SK-N-SH treated with all-trans-retinoic acid at 6 μM for 48 hours (cell line): Measurements from ENCODE around the gene PGM5.

Experiments used
- BACH2 ChIP-seq: fragments of 250-450 bp; sonication (Bioruptor Pico); IDR thresholded peaks from 2 replicates; pipeline ENCODE4 v1.9.0; 2021; ENCODE audit warnings: mild to moderate bottlenecking, borderline replicate concordance
- ESRRG ChIP-seq: fragments of 250-450 bp; sonication (Bioruptor Pico); IDR thresholded peaks from 2 replicates; pipeline ENCODE4 v1.6.1; 2021; ENCODE audit warnings: mild to moderate bottlenecking
- GLIS3 ChIP-seq: fragments of 250-450 bp; sonication (Bioruptor Pico); IDR thresholded peaks from 2 replicates; pipeline ENCODE4 v1.5.0; 2020; ENCODE audit warnings: mild to moderate bottlenecking, moderate library complexity
- ISL1 ChIP-seq: fragments of 250-450 bp; sonication (Bioruptor Pico); IDR thresholded peaks from 2 replicates; pipeline ENCODE4 v2.1.2; 2022; ENCODE audit warnings: mild to moderate bottlenecking, moderate library complexity
- SNAI2 ChIP-seq: fragments of 250-450 bp; sonication (Bioruptor Pico); IDR thresholded peaks from 2 replicates; pipeline ENCODE4 v1.5.0; 2020; ENCODE audit warnings: mild to moderate bottlenecking, moderate library complexity
- TCF4 ChIP-seq: fragments of 250-450 bp; sonication (Bioruptor Pico); IDR thresholded peaks from 2 replicates; pipeline ENCODE4 v1.8.0; 2021; ENCODE audit warnings: mild to moderate bottlenecking, moderate library complexity, borderline replicate concordance
- TOX ChIP-seq: fragments of 250-450 bp; sonication (Bioruptor Pico); IDR thresholded peaks from 2 replicates; pipeline ENCODE4 v1.8.0; 2021; ENCODE audit warnings: mild to moderate bottlenecking, moderate library complexity, borderline replicate concordance
- ZC3H10 ChIP-seq: fragments of 250-450 bp; sonication (Bioruptor Pico); IDR thresholded peaks from 2 replicates; pipeline ENCODE4 v1.5.1; 2021; ENCODE audit warnings: mild to moderate bottlenecking, moderate library complexity
- ZFP3 ChIP-seq: fragments of 250-450 bp; sonication (Bioruptor Pico); IDR thresholded peaks from 2 replicates; pipeline ENCODE4 v1.5.0; 2020; ENCODE audit warnings: mild to moderate bottlenecking, moderate library complexity
- ZFP30 ChIP-seq: fragments of 450-650 bp; formaldehyde crosslinking; IDR thresholded peaks from 2 replicates; pipeline ENCODE4 v1.5.0; 2022; ENCODE audit warnings: mild to moderate bottlenecking, moderate library complexity
- ZNF70 ChIP-seq: fragments of 450-650 bp; formaldehyde crosslinking; IDR thresholded peaks from 2 replicates; pipeline ENCODE4 v1.5.0; 2020; ENCODE audit warnings: mild to moderate bottlenecking, moderate library complexity
- ZNF8 ChIP-seq: fragments of 450-650 bp; formaldehyde crosslinking; IDR thresholded peaks from 2 replicates; pipeline ENCODE4 v1.5.0; 2020; ENCODE audit warnings: mild to moderate bottlenecking, moderate library complexity
- TF ChIP-seq, protein P1 (sequence below): fragments of 250-450 bp; sonication (Bioruptor Pico); IDR thresholded peaks from 2 replicates; pipeline ENCODE4 v1.5.1; 2020; ENCODE audit warnings: low read depth, mild to moderate bottlenecking, moderate library complexity
- TF ChIP-seq, protein P2 (sequence below): fragments of 250-450 bp; sonication (Bioruptor Pico); IDR thresholded peaks from 2 replicates; pipeline ENCODE4 v1.8.0; 2020; ENCODE audit warnings: mild to moderate bottlenecking, moderate library complexity, borderline replicate concordance

DNA sequence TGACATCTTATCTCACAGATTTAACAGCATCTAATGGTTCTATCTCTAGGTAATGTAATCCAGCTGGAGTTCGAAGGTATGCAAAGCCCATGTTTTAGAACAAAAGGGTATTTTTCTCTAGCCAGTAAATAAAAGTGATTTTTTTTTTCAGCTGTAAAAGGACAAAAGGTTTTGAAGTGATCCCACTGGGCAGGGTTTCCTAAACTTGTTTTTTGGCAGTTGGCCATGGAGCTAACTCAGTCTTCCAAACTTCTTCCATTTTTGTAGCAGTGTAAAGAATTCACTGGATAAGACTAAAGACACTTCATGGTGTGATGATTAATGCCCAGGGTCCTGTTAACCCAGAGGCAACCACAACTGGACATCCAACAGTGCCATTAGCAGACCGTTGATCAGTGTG, 120.4 kb downstream of the PGM5 start:
- no peak for TF ChIP-seq ZNF70 (CRISPR knock-in tag)
- no peak for TF ChIP-seq SNAI2
- no peak for TF ChIP-seq GLIS3 (CRISPR knock-in tag)
- TF ChIP-seq, protein P1, sequence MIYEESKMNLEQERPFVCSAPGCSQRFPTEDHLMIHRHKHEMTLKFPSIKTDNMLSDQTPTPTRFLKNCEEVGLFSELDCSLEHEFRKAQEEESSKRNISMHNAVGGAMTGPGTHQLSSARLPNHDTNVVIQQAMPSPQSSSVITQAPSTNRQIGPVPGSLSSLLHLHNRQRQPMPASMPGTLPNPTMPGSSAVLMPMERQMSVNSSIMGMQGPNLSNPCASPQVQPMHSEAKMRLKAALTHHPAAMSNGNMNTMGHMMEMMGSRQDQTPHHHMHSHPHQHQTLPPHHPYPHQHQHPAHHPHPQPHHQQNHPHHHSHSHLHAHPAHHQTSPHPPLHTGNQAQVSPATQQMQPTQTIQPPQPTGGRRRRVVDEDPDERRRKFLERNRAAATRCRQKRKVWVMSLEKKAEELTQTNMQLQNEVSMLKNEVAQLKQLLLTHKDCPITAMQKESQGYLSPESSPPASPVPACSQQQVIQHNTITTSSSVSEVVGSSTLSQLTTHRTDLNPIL (CRISPR knock-in tag), result no peak
- no peak for TF ChIP-seq ISL1 (CRISPR knock-in tag)
- no peak for TF ChIP-seq ZFP30 (CRISPR knock-in tag)
- no peak for TF ChIP-seq ZFP3 (CRISPR knock-in tag)
- no peak for TF ChIP-seq TCF4
- no peak for TF ChIP-seq ZNF8
- TF ChIP-seq, protein P2, sequence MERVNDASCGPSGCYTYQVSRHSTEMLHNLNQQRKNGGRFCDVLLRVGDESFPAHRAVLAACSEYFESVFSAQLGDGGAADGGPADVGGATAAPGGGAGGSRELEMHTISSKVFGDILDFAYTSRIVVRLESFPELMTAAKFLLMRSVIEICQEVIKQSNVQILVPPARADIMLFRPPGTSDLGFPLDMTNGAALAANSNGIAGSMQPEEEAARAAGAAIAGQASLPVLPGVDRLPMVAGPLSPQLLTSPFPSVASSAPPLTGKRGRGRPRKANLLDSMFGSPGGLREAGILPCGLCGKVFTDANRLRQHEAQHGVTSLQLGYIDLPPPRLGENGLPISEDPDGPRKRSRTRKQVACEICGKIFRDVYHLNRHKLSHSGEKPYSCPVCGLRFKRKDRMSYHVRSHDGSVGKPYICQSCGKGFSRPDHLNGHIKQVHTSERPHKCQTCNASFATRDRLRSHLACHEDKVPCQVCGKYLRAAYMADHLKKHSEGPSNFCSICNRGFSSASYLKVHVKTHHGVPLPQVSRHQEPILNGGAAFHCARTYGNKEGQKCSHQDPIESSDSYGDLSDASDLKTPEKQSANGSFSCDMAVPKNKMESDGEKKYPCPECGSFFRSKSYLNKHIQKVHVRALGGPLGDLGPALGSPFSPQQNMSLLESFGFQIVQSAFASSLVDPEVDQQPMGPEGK, result no peak
- TF ChIP-seq TOX, result no peak
- TF ChIP-seq ESRRG (CRISPR knock-in tag), result no peak
- TF ChIP-seq ZC3H10 (CRISPR knock-in tag), result no peak
- no peak for TF ChIP-seq BACH2 (CRISPR knock-in tag)
